IPS-18a (cell line): ENCODE data around the gene CETP.
"Not testable (repeated sequence)": the region's sequence is repeated elsewhere in the genome, so short reads cannot be mapped to it uniquely, and the experiment has no call there.

Experiments
- H3K27ac ChIP-seq: one replicate; pipeline ENCODE4 v1.5.1; 2013; ENCODE audit warnings: low read length
- H3K27me3 ChIP-seq: one replicate; pipeline ENCODE4 v1.6.1; 2013; ENCODE audit warnings: mild to moderate bottlenecking, low read length; ENCODE audit not compliant: control insufficient read depth, insufficient read depth
- H3K36me3 ChIP-seq: one replicate; pipeline ENCODE4 v1.6.1; 2013; ENCODE audit warnings: low read depth, low read length; ENCODE audit not compliant: control insufficient read depth
- H3K4me1 ChIP-seq: one replicate; pipeline ENCODE4 v1.6.1; 2013; ENCODE audit warnings: low read depth, low read length; ENCODE audit not compliant: control insufficient read depth
- H3K4me3 ChIP-seq: one replicate; pipeline ENCODE4 v1.5.1; 2013; ENCODE audit warnings: low read length
- H3K9ac ChIP-seq: one replicate; pipeline ENCODE4 v1.6.1; 2013; ENCODE audit warnings: mild to moderate bottlenecking, low read length, moderate library complexity
- H3K9me3 ChIP-seq: one replicate; pipeline ENCODE4 v1.6.1; 2013; ENCODE audit warnings: low read depth, low read length; ENCODE audit not compliant: control insufficient read depth

Gene CETP

GRCh38 chr16:56997931-56998330 is 36.2 kb downstream of the CETP start:
- Histone ChIP-seq H3K4me3 (no peak overlapping the region), H3K27me3 (no peaks in the 10 kb centered on the region), H3K9ac (no peak overlapping the region), H3K9me3 (no peaks in the 10 kb centered on the region), H3K4me1 (no peaks in the 10 kb centered on the region), H3K27ac (no peak overlapping the region), H3K36me3 (no peaks in the 10 kb centered on the region)

GRCh38 chr16:56998352-56998751 is 36.6 kb downstream of the CETP start:
- Histone ChIP-seq H3K9me3 (no peaks in the 10 kb centered on the region), H3K36me3 (no peaks in the 10 kb centered on the region), H3K27ac (no peak overlapping the region), H3K9ac (no peak overlapping the region), H3K4me1 (no peaks in the 10 kb centered on the region), H3K4me3 (no peak overlapping the region), H3K27me3 (no peaks in the 10 kb centered on the region)

GRCh38 chr16:56998861-56999260 is 37.1 kb downstream of the CETP start:
- H3K27me3 ChIP-seq: no peaks in the 10 kb centered on the region
- H3K9ac ChIP-seq: no peak overlapping the region
- no peak overlapping the region for H3K27ac ChIP-seq
- no peaks in the 10 kb centered on the region for H3K36me3 ChIP-seq
- H3K9me3 ChIP-seq: no peaks in the 10 kb centered on the region
- H3K4me3 ChIP-seq: no peak overlapping the region
- H3K4me1 ChIP-seq: no peaks in the 10 kb centered on the region

- Histone ChIP-seq H3K9ac (no peak overlapping the region), H3K27me3 (no peaks in the 10 kb centered on the region), H3K4me1 (no peaks in the 10 kb centered on the region), H3K36me3 (no peaks in the 10 kb centered on the region), H3K27ac (no peak overlapping the region), H3K4me3 (no peak overlapping the region), H3K9me3 (no peaks in the 10 kb centered on the region)
Measured at GRCh38 chr16:56999409-57000270, 37.9 kb downstream of the CETP start.

- no peaks in the 10 kb centered on the region for H3K27me3 ChIP-seq
- no peak overlapping the region for H3K27ac ChIP-seq
- H3K4me3 ChIP-seq: no peak overlapping the region
- no peaks in the 10 kb centered on the region for H3K9me3 ChIP-seq
- no peaks in the 10 kb centered on the region for H3K4me1 ChIP-seq
- no peak overlapping the region for H3K9ac ChIP-seq
- H3K36me3 ChIP-seq: no peaks in the 10 kb centered on the region
Measured at GRCh38 chr16:57000271-57001025, 38.7 kb downstream of the CETP start.

GRCh38 chr16:57001026-57001679 is 39.4 kb downstream of the CETP start:
- H3K4me1 ChIP-seq: no peaks in the 10 kb centered on the region
- no peak overlapping the region for H3K27ac ChIP-seq
- no peaks in the 10 kb centered on the region for H3K9me3 ChIP-seq
- H3K9ac ChIP-seq: no peak overlapping the region
- no peaks in the 10 kb centered on the region for H3K36me3 ChIP-seq
- no peaks in the 10 kb centered on the region for H3K27me3 ChIP-seq
- H3K4me3 ChIP-seq: no peak overlapping the region

GRCh38 chr16:57003439-57004386 is 42.0 kb downstream of the CETP start:
- Histone ChIP-seq H3K4me1 (no peaks in the 10 kb centered on the region), H3K27me3 (no peaks in the 10 kb centered on the region), H3K9me3 (no peaks in the 10 kb centered on the region), H3K27ac (no peak overlapping the region), H3K4me3 (no peak overlapping the region), H3K36me3 (no peaks in the 10 kb centered on the region), H3K9ac (no peak overlapping the region)

GRCh38 chr16:57004387-57005250 is 42.9 kb downstream of the CETP start:
- Histone ChIP-seq H3K27ac (no peak overlapping the region), H3K9me3 (no peaks in the 10 kb centered on the region), H3K36me3 (no peaks in the 10 kb centered on the region), H3K4me1 (no peaks in the 10 kb centered on the region), H3K4me3 (no peak overlapping the region), H3K27me3 (no peaks in the 10 kb centered on the region), H3K9ac (no peak overlapping the region)

- not testable (repeated sequence) for H3K4me1 ChIP-seq, H3K4me3 ChIP-seq, H3K27ac ChIP-seq, H3K36me3 ChIP-seq, H3K9me3 ChIP-seq, H3K9ac ChIP-seq, H3K27me3 ChIP-seq
Measured at GRCh38 chr16:57005597-57005996, 43.8 kb downstream of the CETP start.

GRCh38 chr16:57007050-57007449 is 45.3 kb downstream of the CETP start:
- Histone ChIP-seq H3K36me3 (no peaks in the 10 kb centered on the region), H3K9ac (no peak overlapping the region), H3K4me1 (no peaks in the 10 kb centered on the region), H3K27ac (no peak overlapping the region), H3K27me3 (no peaks in the 10 kb centered on the region), H3K9me3 (no peaks in the 10 kb centered on the region), H3K4me3 (no peak overlapping the region)
